Measurements from ENCODE around the gene ANGPTL4. TPM values are rescaled to one million over a fixed set of nuclear protein-coding genes. Genes with fewer than 3 reads are reported as not detected.
A peak's percentile ranks its signal among the peaks of the same experiment; 100 is the strongest.

The ANGPTL4 gene
- total and polyA plus RNA-seq, 9 of the 15 experiments (the other 6 are each of a cell fraction or from before 2014, with no cell fraction given), result 0.05 to 0.77 (median 0.22) TPM; not detected in 4

GRCh38 chr19:8371011-8371804, 7.3 kb downstream of the ANGPTL4 start:
- in situ Hi-C loops (cut with MboI), result no loop called here
- Histone ChIP-seq H3K9ac (ENCODE audit: insufficient read depth in 1 of 2, low read depth in 2 of 2, low read length in 2 of 2) (peak overlapping the region; percentile 32 to 89; a peak in 3 of 4 replicates), H3K4me3 (no peak overlapping the region), H4K20me1 (replicated peaks; ENCODE audit: control insufficient read depth, insufficient read depth, low read length) (no peaks in the 10 kb centered on the region), H3K79me2 (ENCODE audit: control insufficient read depth, insufficient read depth, low read length) (no peaks in the 10 kb centered on the region), H3K9me1 (ENCODE audit: control insufficient read depth, insufficient read depth, low read length) (no peaks in the 10 kb centered on the region), H3K36me3 (ENCODE audit: control insufficient read depth, insufficient read depth, low read length) (no peaks in the 10 kb centered on the region), H2AFZ (ENCODE audit: low read depth, low read length) (peak overlapping the region; percentile 74), H3K4me2 (ENCODE audit: insufficient read depth, low read length) (peak overlapping the region; percentile 64), H3K27me3 (ENCODE audit: control insufficient read depth in 2 of 2, insufficient read depth in 2 of 2, low read length in 2 of 2) (peaks cover 0 to 2% of the 10 kb centered on the region in 2 experiments; a peak in 1 of 5 replicates), H3K27ac (ENCODE audit: extremely low read depth, low read depth, low read length) (peak overlapping the region; percentile 49; the same call in 2 of the 3 replicates), H3K9me3 (replicated peaks; ENCODE audit: control insufficient read depth, insufficient read depth, low read depth, low read length) (no peaks in the 10 kb centered on the region; the same call in 1 of the 2 replicates), H3K4me1 (replicated peaks in 1 of 2; ENCODE audit: control insufficient read depth in 2 of 2, insufficient read depth in 2 of 2, low read length in 2 of 2) (peaks cover 22 to 43% of the 10 kb centered on the region in 2 experiments)
- FAIRE-seq (peak; percentile 93), DNase-seq (ENCODE audit: extremely low read depth in 1 of 4, low spot score in 3 of 4) (peak; percentile 79 to 88 (median 84)), ATAC-seq (peak; percentile 95)
- BruUV-seq (replicated peaks), result no TSS peak
- intact Hi-C loops (cut with micrococcal nuclease), result no loop called here
- CTCF ChIA-PET (ENCODE audit: low intra/inter-chr PET ratio), result no interaction called here
- POLR2A ChIA-PET, result interaction anchor here (0.6 to 1.9 kb wide), 7 partner anchors 8 to 81 kb away, joined by 3 to 7 read pairs (median 3); no protein-coding TSS in a partner anchor
- 22% methylated on average over 27 of the region's 28 CpGs for WGBS (ENCODE audit: insufficient coverage, low coverage, missing lambda C conversion rate)
- TF ChIP-seq GABPA (tag; conservative IDR thresholded peaks at IDR 0.05; ENCODE audit: low read depth), result peak; percentile 66
- TF ChIP-seq SMARCC2 (IDR thresholded peaks at IDR 0.05; ENCODE audit: low read depth), result no peak
- peak; percentile 65 for TF ChIP-seq TEAD4 (IDR thresholded peaks at IDR 0.05; ENCODE audit: low read length)
- no peak for TF ChIP-seq TEAD4 (CRISPR knock-in tag; IDR thresholded peaks at IDR 0.05; ENCODE audit: borderline replicate concordance)
- TF ChIP-seq CBFA2T2 (conservative IDR thresholded peaks at IDR 0.05), result peak; percentile 69
- TF ChIP-seq, protein P1, sequence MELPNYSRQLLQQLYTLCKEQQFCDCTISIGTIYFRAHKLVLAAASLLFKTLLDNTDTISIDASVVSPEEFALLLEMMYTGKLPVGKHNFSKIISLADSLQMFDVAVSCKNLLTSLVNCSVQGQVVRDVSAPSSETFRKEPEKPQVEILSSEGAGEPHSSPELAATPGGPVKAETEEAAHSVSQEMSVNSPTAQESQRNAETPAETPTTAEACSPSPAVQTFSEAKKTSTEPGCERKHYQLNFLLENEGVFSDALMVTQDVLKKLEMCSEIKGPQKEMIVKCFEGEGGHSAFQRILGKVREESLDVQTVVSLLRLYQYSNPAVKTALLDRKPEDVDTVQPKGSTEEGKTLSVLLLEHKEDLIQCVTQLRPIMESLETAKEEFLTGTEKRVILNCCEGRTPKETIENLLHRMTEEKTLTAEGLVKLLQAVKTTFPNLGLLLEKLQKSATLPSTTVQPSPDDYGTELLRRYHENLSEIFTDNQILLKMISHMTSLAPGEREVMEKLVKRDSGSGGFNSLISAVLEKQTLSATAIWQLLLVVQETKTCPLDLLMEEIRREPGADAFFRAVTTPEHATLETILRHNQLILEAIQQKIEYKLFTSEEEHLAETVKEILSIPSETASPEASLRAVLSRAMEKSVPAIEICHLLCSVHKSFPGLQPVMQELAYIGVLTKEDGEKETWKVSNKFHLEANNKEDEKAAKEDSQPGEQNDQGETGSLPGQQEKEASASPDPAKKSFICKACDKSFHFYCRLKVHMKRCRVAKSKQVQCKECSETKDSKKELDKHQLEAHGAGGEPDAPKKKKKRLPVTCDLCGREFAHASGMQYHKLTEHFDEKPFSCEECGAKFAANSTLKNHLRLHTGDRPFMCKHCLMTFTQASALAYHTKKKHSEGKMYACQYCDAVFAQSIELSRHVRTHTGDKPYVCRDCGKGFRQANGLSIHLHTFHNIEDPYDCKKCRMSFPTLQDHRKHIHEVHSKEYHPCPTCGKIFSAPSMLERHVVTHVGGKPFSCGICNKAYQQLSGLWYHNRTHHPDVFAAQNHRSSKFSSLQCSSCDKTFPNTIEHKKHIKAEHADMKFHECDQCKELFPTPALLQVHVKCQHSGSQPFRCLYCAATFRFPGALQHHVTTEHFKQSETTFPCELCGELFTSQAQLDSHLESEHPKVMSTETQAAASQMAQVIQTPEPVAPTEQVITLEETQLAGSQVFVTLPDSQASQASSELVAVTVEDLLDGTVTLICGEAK (IDR thresholded peaks at IDR 0.05), result 0 out of 2 replicates have a peak, but pooled peaks have one; percentile 23
- TF ChIP-seq, protein P1 (CRISPR knock-in tag; IDR thresholded peaks at IDR 0.05), result no peak
- peak; percentile 40; the same call in 1 of the 2 replicates for TF ChIP-seq RNF2 (IDR thresholded peaks at IDR 0.05)
- TF ChIP-seq POLR2G (IDR thresholded peaks at IDR 0.05; ENCODE audit: low read depth, low read length), result peak; percentile 73
- no peak for TF ChIP-seq ATF3 (IDR thresholded peaks at IDR 0.05)
- TF ChIP-seq ATF3 (CRISPR knock-in tag; conservative IDR thresholded peaks at IDR 0.05), result no peak
